NCI-H1436 treated with DMSO at 0.1 percent for 48 hours (cell line): ENCODE data around the gene UBE2S.
"Not testable (repeated sequence)": the region's sequence is repeated elsewhere in the genome, so short reads cannot be mapped to it uniquely, and the experiment has no call there.

Experiments used
- DNase-seq: peaks from one replicate; lab custom pipeline; 2025; lab: John Stamatoyannopoulos, UW

UBE2S gene

GRCh38 chr19:55406091-55406825 lies 1.3 kb downstream of the UBE2S start:
- DNase-seq: no peak

- DNase-seq: no peak
Measured at GRCh38 chr19:55405638-55406037, 1.9 kb downstream of the UBE2S start.

- DNase-seq: no peak
Measured at GRCh38 chr19:55402509-55402908, 5.1 kb downstream of the UBE2S start.

- not testable (repeated sequence) for DNase-seq
Measured at GRCh38 chr19:55401390-55401789, 6.2 kb downstream of the UBE2S start.

GRCh38 chr19:55400281-55401087 lies 7.1 kb downstream of the UBE2S start:
- DNase-seq: no peak

GRCh38 chr19:55398200-55398925 lies 9.2 kb downstream of the UBE2S start:
- no peak for DNase-seq

GRCh38 chr19:55392820-55393761 lies 14.5 kb downstream of the UBE2S start:
- no peak for DNase-seq

GRCh38 chr19:55391702-55392615 lies 15.6 kb downstream of the UBE2S start:
- DNase-seq: no peak

GRCh38 chr19:55391191-55391670 lies 16.4 kb downstream of the UBE2S start:
- no peak for DNase-seq

- no peak for DNase-seq
Measured at GRCh38 chr19:55390461-55390880, 17.1 kb downstream of the UBE2S start.

GRCh38 chr19:55389386-55390317 lies 17.9 kb downstream of the UBE2S start:
- no peak for DNase-seq

- no peak for DNase-seq
Measured at GRCh38 chr19:55387736-55388497, 19.7 kb downstream of the UBE2S start.

- no peak for DNase-seq
Measured at GRCh38 chr19:55386493-55386971, 21.1 kb downstream of the UBE2S start.

GRCh38 chr19:55385724-55386492 lies 21.7 kb downstream of the UBE2S start, which contains the start of gene RPL28:
TSS of gene RPL28 (plus strand) at chr19:55385932. CDS start at chr19:55386358, 426 bp downstream.
- peak; percentile 97 for DNase-seq

GRCh38 chr19:55384920-55385723 lies 22.5 kb downstream of the UBE2S start:
- peak; percentile 93 for DNase-seq

GRCh38 chr19:55384131-55384919 lies 23.3 kb downstream of the UBE2S start, which contains the start of gene TMEM238:
TSS of gene TMEM238 (minus strand) at chr19:55384292. CDS start at chr19:55384259, 33 bp downstream.
- DNase-seq: no peak
